HFF-Myc (cell line): ENCODE measurements around the gene CCDC181.
"Not testable (repeated sequence)": the region's sequence is repeated elsewhere in the genome, so short reads cannot be mapped to it uniquely, and the experiment has no call there.

ENCODE experiments used
- DNase-seq: peaks from one replicate; pipeline ENCODE4 v3.0.0-alpha.2; 2011; ENCODE audit warnings: low read depth; ENCODE audit errors: extremely low read depth
- H3K4me3 ChIP-seq: replicated peaks from 2 replicates; pipeline ENCODE4 v1.5.1; 2011; ENCODE audit warnings: low read depth, mild to moderate bottlenecking, control low read depth, low read length
- CTCF ChIP-seq: IDR thresholded peaks from 2 replicates; pipeline ENCODE4 v1.5.1; 2012; ENCODE audit warnings: mild to moderate bottlenecking, low read depth, low read length, control low read depth; ENCODE audit errors: missing control alignments

CCDC181 gene

GRCh38 chr1:169456029-169456428 lies 28.8 kb upstream of the CCDC181 start:
- no peak for DNase-seq
- H3K4me3 ChIP-seq = no peak overlapping the region
- TF ChIP-seq CTCF = no peak

- DNase-seq = no peak
- TF ChIP-seq CTCF = no peak
- H3K4me3 ChIP-seq = no peak overlapping the region
Measured at GRCh38 chr1:169452921-169453320, 25.6 kb upstream of the CCDC181 start.

GRCh38 chr1:169451218-169451824 lies 24.0 kb upstream of the CCDC181 start:
- TF ChIP-seq CTCF = no peak
- DNase-seq = no peak
- H3K4me3 ChIP-seq = no peak overlapping the region

- H3K4me3 ChIP-seq = no peak overlapping the region
- DNase-seq = no peak
- no peak for TF ChIP-seq CTCF
Measured at GRCh38 chr1:169443923-169444322, 16.6 kb upstream of the CCDC181 start.

GRCh38 chr1:169426174-169426705 lies 1.0 kb downstream of the CCDC181 start:
- TF ChIP-seq CTCF = no peak
- H3K4me3 ChIP-seq = peak overlapping the region; percentile 40; the same call in 1 of the 2 replicates

GRCh38 chr1:169421309-169421708 lies 6.0 kb downstream of the CCDC181 start:
- TF ChIP-seq CTCF = no peak
- H3K4me3 ChIP-seq = no peak overlapping the region
- no peak for DNase-seq

More at GRCh38 chr1:169426174-169426705, 1.0 kb downstream of the CCDC181 start:
- DNase-seq = no peak

- no peak for DNase-seq
- no peak for TF ChIP-seq CTCF
- no peak overlapping the region for H3K4me3 ChIP-seq
Measured at GRCh38 chr1:169414952-169415351, 12.3 kb downstream of the CCDC181 start.

- H3K4me3 ChIP-seq, DNase-seq: not testable (repeated sequence)
Measured at GRCh38 chr1:169408340-169408739, 18.9 kb downstream of the CCDC181 start.

- DNase-seq, H3K4me3 ChIP-seq: not testable (repeated sequence)
Measured at GRCh38 chr1:169402578-169402977, 24.7 kb downstream of the CCDC181 start.
